Adipocyte (in vitro differentiated cells): ENCODE results near the gene CENPF.

Source experiments
- DNase-seq: peaks from one replicate; pipeline ENCODE4 v3.0.0-alpha.2; 2015; ENCODE audit warnings: low read depth
- H3K27me3 ChIP-seq: replicated peaks from 2 replicates; pipeline ENCODE4 v1.7.0; 2013; ENCODE audit warnings: mild to moderate bottlenecking, low read length, moderate library complexity; ENCODE audit not compliant: control insufficient read depth, insufficient read depth
- H3K36me3 ChIP-seq: 2 replicates; pipeline ENCODE4 v1.7.0; 2013; ENCODE audit warnings: low read length, mild to moderate bottlenecking, moderate library complexity; ENCODE audit not compliant: control insufficient read depth, insufficient read depth, severe bottlenecking
- H3K4me1 ChIP-seq: 2 replicates; pipeline ENCODE4 v1.7.0; 2013; ENCODE audit warnings: mild to moderate bottlenecking, low read length, moderate library complexity; ENCODE audit not compliant: control insufficient read depth, insufficient read depth
- H3K4me3 ChIP-seq: 2 replicates; pipeline ENCODE4 v1.7.0; 2013; ENCODE audit warnings: mild to moderate bottlenecking, low read length, moderate library complexity
- H3K9ac ChIP-seq: 2 replicates; pipeline ENCODE4 v1.7.0; 2013; ENCODE audit warnings: mild to moderate bottlenecking, low read length, moderate library complexity
- H3K9me3 ChIP-seq: 2 replicates; pipeline ENCODE4 v1.7.0; 2013; ENCODE audit warnings: mild to moderate bottlenecking, low read length, moderate library complexity; ENCODE audit not compliant: control insufficient read depth

Gene CENPF

DNA sequence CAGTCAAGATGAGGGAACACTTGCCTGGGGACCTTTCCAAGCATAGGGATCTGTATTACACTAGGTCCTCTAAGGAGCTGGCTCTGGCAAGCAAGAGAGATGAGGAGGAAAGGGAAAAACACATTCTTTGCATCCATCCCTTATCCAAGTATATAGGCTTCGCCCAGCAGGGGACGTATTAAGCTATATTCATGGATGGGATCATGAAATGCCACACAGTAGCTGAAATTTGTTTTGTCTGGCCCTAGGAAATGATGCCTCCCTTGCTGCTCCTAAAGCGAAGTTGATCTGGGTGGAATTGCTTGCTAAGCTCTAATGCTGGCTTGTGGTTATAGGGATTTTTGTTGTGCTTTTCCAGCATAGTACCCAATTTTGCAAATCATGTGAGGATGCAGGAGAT is 32.1 kb downstream of the CENPF start:
- Histone ChIP-seq H3K4me1 (no peaks in the 10 kb centered on the region), H3K27me3 (no peaks in the 10 kb centered on the region), H3K4me3 (no peak overlapping the region), H3K36me3 (no peaks in the 10 kb centered on the region), H3K9me3 (no peaks in the 10 kb centered on the region), H3K9ac (no peak overlapping the region)
- no peak for DNase-seq

DNA sequence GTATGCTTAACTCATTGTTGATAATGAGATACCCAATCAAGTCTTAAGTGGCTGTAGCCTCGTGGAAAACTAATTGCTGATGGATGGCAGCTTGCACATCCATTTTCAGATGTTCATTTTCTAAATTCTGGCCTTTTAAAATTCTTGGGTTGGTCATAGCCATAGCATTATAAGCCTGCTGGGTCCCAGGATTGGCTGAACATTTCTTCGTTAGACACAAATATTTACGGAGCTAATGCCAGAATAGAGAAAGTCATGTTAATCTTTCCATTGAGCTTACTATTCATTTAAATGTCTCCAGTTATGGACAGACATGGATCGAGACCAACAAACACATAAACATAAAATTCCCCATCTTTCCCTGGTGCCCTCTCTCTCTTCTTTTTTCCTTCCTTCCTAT is 32.5 kb downstream of the CENPF start:
- DNase-seq, result no peak
- Histone ChIP-seq H3K4me1 (no peaks in the 10 kb centered on the region), H3K4me3 (no peak overlapping the region), H3K9me3 (no peaks in the 10 kb centered on the region), H3K36me3 (no peaks in the 10 kb centered on the region), H3K27me3 (no peaks in the 10 kb centered on the region), H3K9ac (no peak overlapping the region)

DNA sequence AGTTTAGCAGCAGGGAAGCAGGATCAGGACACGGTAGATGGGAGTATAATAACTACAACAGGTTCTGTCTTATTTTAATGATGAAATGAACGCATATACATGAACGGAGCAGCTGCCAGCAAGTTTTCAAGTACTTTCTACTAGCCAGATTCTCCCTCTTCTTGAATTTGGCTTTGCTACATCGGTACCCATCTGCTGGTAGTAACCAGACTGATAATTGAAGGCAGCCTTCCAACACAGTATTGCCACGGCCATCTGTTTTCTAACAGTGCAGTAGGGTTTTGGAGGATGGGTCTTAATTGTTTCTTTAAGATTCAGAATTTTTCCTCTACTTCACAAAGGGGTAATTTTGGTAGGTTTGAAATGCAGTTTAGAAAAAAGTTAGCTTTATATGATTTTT is 33.4 kb downstream of the CENPF start:
- H3K9ac ChIP-seq, result no peak overlapping the region
- no peaks in the 10 kb centered on the region for H3K27me3 ChIP-seq
- H3K36me3 ChIP-seq, result no peaks in the 10 kb centered on the region

DNA sequence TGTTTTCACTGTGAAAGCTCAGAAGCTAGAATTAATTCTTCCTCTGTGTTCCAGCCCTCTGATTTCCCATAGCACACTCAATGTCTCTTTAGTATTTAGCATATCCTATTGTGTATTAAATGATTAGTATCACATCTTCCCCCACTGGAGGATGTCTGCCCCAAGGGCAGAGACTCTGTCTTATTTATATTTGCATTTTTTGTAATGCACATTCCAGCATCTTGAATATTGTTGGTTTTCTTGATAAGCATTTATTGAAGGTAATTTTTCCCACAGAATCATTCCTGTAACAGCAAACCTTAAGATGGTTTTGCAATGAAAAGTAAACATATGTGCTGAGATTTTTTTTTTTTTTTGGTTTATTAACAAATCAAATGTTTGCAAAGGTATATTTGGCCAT is 34.1 kb downstream of the CENPF start:
- Histone ChIP-seq H3K27me3 (no peaks in the 10 kb centered on the region), H3K9me3 (no peaks in the 10 kb centered on the region), H3K9ac (no peak overlapping the region), H3K4me3 (no peak overlapping the region), H3K36me3 (no peaks in the 10 kb centered on the region), H3K4me1 (no peaks in the 10 kb centered on the region)
- no peak for DNase-seq

More for the DNA sequence above, 33.4 kb downstream of the CENPF start:
- Histone ChIP-seq H3K4me3 (no peak overlapping the region), H3K9me3 (no peaks in the 10 kb centered on the region), H3K4me1 (no peaks in the 10 kb centered on the region)
- no peak for DNase-seq

DNA sequence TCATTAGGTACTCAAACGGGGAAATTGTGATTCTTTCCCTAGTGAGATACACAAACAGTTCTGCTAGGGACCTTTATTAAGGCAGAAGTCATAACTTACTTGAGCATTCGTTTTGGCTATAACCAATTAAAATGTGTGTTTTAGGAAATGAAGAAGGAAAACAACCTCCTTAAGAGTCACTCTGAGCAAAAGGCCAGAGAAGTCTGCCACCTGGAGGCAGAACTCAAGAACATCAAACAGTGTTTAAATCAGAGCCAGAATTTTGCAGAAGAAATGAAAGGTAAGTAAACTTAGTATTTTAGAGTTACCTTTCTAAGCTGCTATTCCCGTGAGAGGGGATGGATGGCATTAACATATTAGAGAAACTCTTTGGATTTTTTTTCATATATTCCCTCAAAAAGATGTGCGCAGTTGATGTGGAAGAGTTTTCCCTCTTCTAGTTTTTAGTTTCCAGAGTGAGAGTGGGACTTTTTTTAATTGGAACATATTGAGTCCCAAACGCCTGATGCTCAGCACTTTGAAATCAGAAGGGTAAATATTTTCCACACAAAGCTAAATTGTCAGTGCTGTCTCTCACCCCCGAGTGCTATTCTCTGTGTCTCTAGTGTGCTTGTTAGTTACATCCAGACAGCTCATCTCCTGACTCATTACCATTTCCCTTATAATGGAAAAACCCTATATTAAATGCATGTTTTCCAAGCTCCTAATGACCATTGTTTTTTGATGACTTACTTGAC is 34.9 kb downstream of the CENPF start:
- H3K36me3 ChIP-seq, result no peaks in the 10 kb centered on the region
- no peaks in the 10 kb centered on the region for H3K4me1 ChIP-seq
- peak; percentile 70 for DNase-seq
- H3K9me3 ChIP-seq, result no peaks in the 10 kb centered on the region
- no peak overlapping the region for H3K9ac ChIP-seq
- H3K27me3 ChIP-seq, result no peaks in the 10 kb centered on the region
- H3K4me3 ChIP-seq, result no peak overlapping the region

DNA sequence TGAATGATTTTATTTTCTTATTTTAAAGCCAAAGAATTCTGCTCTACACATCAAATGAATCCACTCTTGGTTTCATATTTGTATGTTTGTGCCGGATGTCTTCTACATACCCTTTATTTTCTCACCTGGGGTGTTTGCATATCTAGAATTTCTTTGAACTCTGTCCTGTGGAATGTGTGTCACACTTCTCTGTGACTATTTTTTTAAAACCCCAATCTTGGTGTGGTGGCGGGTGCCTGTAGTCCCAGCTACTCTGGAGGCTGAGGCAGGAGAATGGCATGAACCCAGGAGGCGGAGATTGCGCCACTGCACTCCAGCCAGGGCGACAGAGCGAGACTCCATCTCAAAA is 35.4 kb downstream of the CENPF start:
- no peak for DNase-seq
- Histone ChIP-seq H3K9me3 (no peaks in the 10 kb centered on the region), H3K9ac (no peak overlapping the region), H3K36me3 (no peaks in the 10 kb centered on the region), H3K4me1 (no peaks in the 10 kb centered on the region), H3K4me3 (no peak overlapping the region), H3K27me3 (no peaks in the 10 kb centered on the region)

DNA sequence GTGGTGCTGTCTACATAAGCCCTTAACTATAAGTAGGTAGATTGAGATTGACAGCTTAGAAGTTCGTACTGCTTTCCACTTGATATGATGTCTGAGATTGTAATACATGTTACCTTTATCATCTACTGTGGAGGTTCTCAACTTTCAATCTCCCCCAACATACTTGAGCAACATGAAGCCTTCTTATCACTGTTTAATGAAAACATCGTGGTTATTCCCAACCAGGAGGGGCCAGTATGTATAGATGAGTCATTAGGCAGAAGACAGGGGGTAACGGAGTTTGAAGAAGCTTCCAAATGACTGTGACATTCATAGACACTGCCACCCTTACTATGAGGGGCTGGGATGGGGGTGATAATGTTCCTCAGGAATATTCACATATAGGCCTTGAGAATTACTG is 36.0 kb downstream of the CENPF start:
- Histone ChIP-seq H3K9me3 (no peaks in the 10 kb centered on the region), H3K9ac (no peak overlapping the region), H3K27me3 (no peaks in the 10 kb centered on the region), H3K36me3 (no peaks in the 10 kb centered on the region), H3K4me1 (no peaks in the 10 kb centered on the region), H3K4me3 (no peak overlapping the region)
- no peak for DNase-seq

DNA sequence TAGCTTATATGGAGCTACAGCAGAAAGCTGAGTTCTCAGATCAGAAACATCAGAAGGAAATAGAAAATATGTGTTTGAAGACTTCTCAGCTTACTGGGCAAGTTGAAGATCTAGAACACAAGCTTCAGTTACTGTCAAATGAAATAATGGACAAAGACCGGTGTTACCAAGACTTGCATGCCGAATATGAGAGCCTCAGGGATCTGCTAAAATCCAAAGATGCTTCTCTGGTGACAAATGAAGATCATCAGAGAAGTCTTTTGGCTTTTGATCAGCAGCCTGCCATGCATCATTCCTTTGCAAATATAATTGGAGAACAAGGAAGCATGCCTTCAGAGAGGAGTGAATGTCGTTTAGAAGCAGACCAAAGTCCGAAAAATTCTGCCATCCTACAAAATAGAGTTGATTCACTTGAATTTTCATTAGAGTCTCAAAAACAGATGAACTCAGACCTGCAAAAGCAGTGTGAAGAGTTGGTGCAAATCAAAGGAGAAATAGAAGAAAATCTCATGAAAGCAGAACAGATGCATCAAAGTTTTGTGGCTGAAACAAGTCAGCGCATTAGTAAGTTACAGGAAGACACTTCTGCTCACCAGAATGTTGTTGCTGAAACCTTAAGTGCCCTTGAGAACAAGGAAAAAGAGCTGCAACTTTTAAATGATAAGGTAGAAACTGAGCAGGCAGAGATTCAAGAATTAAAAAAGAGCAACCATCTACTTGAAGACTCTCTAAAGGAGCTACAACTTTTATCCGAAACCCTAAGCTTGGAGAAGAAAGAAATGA is 37.6 kb downstream of the CENPF start:
- H3K36me3 ChIP-seq, result no peaks in the 10 kb centered on the region

DNA sequence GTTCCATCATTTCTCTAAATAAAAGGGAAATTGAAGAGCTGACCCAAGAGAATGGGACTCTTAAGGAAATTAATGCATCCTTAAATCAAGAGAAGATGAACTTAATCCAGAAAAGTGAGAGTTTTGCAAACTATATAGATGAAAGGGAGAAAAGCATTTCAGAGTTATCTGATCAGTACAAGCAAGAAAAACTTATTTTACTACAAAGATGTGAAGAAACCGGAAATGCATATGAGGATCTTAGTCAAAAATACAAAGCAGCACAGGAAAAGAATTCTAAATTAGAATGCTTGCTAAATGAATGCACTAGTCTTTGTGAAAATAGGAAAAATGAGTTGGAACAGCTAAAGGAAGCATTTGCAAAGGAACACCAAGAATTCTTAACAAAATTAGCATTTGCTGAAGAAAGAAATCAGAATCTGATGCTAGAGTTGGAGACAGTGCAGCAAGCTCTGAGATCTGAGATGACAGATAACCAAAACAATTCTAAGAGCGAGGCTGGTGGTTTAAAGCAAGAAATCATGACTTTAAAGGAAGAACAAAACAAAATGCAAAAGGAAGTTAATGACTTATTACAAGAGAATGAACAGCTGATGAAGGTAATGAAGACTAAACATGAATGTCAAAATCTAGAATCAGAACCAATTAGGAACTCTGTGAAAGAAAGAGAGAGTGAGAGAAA is 38.4 kb downstream of the CENPF start:
- H3K9ac ChIP-seq, result no peak overlapping the region
- no peaks in the 10 kb centered on the region for H3K27me3 ChIP-seq
- H3K36me3 ChIP-seq, result no peaks in the 10 kb centered on the region
- H3K4me3 ChIP-seq, result no peak overlapping the region
- DNase-seq, result no peak
- H3K4me1 ChIP-seq, result no peaks in the 10 kb centered on the region
- no peaks in the 10 kb centered on the region for H3K9me3 ChIP-seq

More for the DNA sequence above, 37.6 kb downstream of the CENPF start:
- Histone ChIP-seq H3K9me3 (no peaks in the 10 kb centered on the region), H3K9ac (no peak overlapping the region), H3K4me1 (no peaks in the 10 kb centered on the region), H3K27me3 (no peaks in the 10 kb centered on the region), H3K4me3 (no peak overlapping the region)
- no peak for DNase-seq

DNA sequence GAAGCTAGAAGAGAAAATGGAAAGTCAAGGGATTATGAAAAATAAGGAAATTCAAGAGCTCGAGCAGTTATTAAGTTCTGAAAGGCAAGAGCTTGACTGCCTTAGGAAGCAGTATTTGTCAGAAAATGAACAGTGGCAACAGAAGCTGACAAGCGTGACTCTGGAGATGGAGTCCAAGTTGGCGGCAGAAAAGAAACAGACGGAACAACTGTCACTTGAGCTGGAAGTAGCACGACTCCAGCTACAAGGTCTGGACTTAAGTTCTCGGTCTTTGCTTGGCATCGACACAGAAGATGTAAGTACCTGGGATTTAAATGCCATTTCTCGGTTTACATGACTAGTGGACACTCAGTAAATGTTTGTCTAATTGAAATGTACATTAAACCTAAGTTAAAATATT is 40.0 kb downstream of the CENPF start:
- no peaks in the 10 kb centered on the region for H3K9me3 ChIP-seq
- H3K27me3 ChIP-seq, result no peaks in the 10 kb centered on the region
- no peak for DNase-seq
- H3K4me3 ChIP-seq, result no peak overlapping the region
- H3K9ac ChIP-seq, result no peak overlapping the region
- H3K4me1 ChIP-seq, result no peaks in the 10 kb centered on the region
- H3K36me3 ChIP-seq, result no peaks in the 10 kb centered on the region

DNA sequence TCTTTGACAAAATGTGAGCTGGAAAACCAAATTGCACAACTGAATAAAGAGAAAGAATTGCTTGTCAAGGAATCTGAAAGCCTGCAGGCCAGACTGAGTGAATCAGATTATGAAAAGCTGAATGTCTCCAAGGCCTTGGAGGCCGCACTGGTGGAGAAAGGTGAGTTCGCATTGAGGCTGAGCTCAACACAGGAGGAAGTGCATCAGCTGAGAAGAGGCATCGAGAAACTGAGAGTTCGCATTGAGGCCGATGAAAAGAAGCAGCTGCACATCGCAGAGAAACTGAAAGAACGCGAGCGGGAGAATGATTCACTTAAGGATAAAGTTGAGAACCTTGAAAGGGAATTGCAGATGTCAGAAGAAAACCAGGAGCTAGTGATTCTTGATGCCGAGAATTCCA is 42.7 kb downstream of the CENPF start:
- H3K4me3 ChIP-seq, result no peak overlapping the region
- no peaks in the 10 kb centered on the region for H3K4me1 ChIP-seq
- no peak overlapping the region for H3K9ac ChIP-seq
- H3K27me3 ChIP-seq, result no peaks in the 10 kb centered on the region
- no peaks in the 10 kb centered on the region for H3K36me3 ChIP-seq
- no peak for DNase-seq
- H3K9me3 ChIP-seq, result no peaks in the 10 kb centered on the region
